ENCODE data around the gene PPM1M.

DNA sequence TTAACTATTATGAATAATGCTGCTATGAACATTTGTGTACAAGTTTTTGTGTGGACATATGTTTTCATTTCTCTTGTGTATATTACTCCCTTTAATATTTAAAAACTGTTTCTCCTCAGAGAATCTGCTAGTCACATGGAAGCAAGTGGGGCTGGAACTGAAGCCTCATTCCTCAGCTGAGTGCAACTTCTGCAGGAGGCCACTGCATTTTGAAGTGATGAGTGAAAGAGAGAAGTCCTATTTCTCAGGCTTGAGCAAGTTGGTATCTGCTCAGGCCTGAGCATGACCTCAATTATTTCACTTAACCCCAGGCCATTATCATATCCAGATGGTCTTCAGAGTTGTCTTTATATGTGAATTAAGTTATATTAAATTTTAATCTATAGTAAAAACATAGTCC, 31.7 kb upstream of the PPM1M start:
- no peak for TF ChIP-seq IKZF2 (IDR thresholded peaks at IDR 0.05)
- TF ChIP-seq, protein P1, sequence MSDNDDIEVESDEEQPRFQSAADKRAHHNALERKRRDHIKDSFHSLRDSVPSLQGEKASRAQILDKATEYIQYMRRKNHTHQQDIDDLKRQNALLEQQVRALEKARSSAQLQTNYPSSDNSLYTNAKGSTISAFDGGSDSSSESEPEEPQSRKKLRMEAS (IDR thresholded peaks at IDR 0.05; ENCODE audit: low read depth, low read length), result no peak
- TF ChIP-seq, protein P2, sequence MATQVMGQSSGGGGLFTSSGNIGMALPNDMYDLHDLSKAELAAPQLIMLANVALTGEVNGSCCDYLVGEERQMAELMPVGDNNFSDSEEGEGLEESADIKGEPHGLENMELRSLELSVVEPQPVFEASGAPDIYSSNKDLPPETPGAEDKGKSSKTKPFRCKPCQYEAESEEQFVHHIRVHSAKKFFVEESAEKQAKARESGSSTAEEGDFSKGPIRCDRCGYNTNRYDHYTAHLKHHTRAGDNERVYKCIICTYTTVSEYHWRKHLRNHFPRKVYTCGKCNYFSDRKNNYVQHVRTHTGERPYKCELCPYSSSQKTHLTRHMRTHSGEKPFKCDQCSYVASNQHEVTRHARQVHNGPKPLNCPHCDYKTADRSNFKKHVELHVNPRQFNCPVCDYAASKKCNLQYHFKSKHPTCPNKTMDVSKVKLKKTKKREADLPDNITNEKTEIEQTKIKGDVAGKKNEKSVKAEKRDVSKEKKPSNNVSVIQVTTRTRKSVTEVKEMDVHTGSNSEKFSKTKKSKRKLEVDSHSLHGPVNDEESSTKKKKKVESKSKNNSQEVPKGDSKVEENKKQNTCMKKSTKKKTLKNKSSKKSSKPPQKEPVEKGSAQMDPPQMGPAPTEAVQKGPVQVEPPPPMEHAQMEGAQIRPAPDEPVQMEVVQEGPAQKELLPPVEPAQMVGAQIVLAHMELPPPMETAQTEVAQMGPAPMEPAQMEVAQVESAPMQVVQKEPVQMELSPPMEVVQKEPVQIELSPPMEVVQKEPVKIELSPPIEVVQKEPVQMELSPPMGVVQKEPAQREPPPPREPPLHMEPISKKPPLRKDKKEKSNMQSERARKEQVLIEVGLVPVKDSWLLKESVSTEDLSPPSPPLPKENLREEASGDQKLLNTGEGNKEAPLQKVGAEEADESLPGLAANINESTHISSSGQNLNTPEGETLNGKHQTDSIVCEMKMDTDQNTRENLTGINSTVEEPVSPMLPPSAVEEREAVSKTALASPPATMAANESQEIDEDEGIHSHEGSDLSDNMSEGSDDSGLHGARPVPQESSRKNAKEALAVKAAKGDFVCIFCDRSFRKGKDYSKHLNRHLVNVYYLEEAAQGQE (IDR thresholded peaks at IDR 0.05; ENCODE audit: low read depth, low read length), result no peak
- no peak for TF ChIP-seq PBX3 (IDR thresholded peaks at IDR 0.05; ENCODE audit: insufficient replicate concordance, low read depth, low read length)
- no peak for TF ChIP-seq POLR2A (IDR thresholded peaks at IDR 0.05; ENCODE audit: low read depth, low read length)
- no peak for TF ChIP-seq NBN (IDR thresholded peaks at IDR 0.05)
- TF ChIP-seq YY1 (IDR thresholded peaks at IDR 0.05; ENCODE audit: low read depth, low read length), result no peak
- no peak for TF ChIP-seq PRDM15 (CRISPR knock-in tag; IDR thresholded peaks at IDR 0.05)
- TF ChIP-seq EP300 (IDR thresholded peaks at IDR 0.05; ENCODE audit: borderline replicate concordance in 1 of 2, control insufficient read depth in 1 of 2, low read depth in 2 of 2, low read length in 2 of 2), result no peak
- no peak for TF ChIP-seq ZBTB40 (IDR thresholded peaks at IDR 0.05; ENCODE audit: borderline replicate concordance)
- TF ChIP-seq, protein P3, sequence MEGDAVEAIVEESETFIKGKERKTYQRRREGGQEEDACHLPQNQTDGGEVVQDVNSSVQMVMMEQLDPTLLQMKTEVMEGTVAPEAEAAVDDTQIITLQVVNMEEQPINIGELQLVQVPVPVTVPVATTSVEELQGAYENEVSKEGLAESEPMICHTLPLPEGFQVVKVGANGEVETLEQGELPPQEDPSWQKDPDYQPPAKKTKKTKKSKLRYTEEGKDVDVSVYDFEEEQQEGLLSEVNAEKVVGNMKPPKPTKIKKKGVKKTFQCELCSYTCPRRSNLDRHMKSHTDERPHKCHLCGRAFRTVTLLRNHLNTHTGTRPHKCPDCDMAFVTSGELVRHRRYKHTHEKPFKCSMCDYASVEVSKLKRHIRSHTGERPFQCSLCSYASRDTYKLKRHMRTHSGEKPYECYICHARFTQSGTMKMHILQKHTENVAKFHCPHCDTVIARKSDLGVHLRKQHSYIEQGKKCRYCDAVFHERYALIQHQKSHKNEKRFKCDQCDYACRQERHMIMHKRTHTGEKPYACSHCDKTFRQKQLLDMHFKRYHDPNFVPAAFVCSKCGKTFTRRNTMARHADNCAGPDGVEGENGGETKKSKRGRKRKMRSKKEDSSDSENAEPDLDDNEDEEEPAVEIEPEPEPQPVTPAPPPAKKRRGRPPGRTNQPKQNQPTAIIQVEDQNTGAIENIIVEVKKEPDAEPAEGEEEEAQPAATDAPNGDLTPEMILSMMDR (IDR thresholded peaks at IDR 0.05 in 2 of 3, conservative IDR thresholded peaks at IDR 0.05 in 1 of 3; ENCODE audit: control insufficient read depth in 2 of 3, extremely low read depth in 1 of 3, insufficient read depth in 1 of 3, low read depth in 3 of 3, low read length in 3 of 3), result no peak
- no peak for TF ChIP-seq SUZ12 (IDR thresholded peaks at IDR 0.05; ENCODE audit: unreplicated experiment)
